SK-N-SH treated with all-trans-retinoic acid at 6 μM for 48 hours (cell line): ENCODE results near the gene FUT7.

Source experiments
- ATAC-seq: fragments of 200-7000 bp; cut with Tn5 transposase; 3 replicates; pipeline ENCODE4 v1.9.1; 2020; ENCODE audit warnings: mild to moderate bottlenecking, moderate library complexity
- ARNTL ChIP-seq: fragments of 450-650 bp; formaldehyde crosslinking; IDR thresholded peaks from 2 replicates; pipeline ENCODE4 v1.5.0; 2020; ENCODE audit warnings: low read depth, mild to moderate bottlenecking, moderate library complexity, borderline replicate concordance
- BACH2 ChIP-seq: fragments of 250-450 bp; sonication (Bioruptor Pico); IDR thresholded peaks from 2 replicates; pipeline ENCODE4 v1.9.0; 2021; ENCODE audit warnings: mild to moderate bottlenecking, borderline replicate concordance
- CSDC2 ChIP-seq: fragments of 250-450 bp; sonication (Bioruptor Pico); IDR thresholded peaks from 2 replicates; pipeline ENCODE4 v1.5.0; 2020; ENCODE audit warnings: mild to moderate bottlenecking, moderate library complexity
- CSRNP3 ChIP-seq: fragments of 250-450 bp; sonication (Bioruptor Pico); IDR thresholded peaks from 2 replicates; pipeline ENCODE4 v1.5.1; 2021; ENCODE audit warnings: mild to moderate bottlenecking, moderate library complexity
- ESRRG ChIP-seq: fragments of 250-450 bp; sonication (Bioruptor Pico); IDR thresholded peaks from 2 replicates; pipeline ENCODE4 v1.6.1; 2021; ENCODE audit warnings: mild to moderate bottlenecking
- GLIS3 ChIP-seq: fragments of 250-450 bp; sonication (Bioruptor Pico); IDR thresholded peaks from 2 replicates; pipeline ENCODE4 v1.5.0; 2020; ENCODE audit warnings: mild to moderate bottlenecking, moderate library complexity
- ISL1 ChIP-seq: fragments of 250-450 bp; sonication (Bioruptor Pico); IDR thresholded peaks from 2 replicates; pipeline ENCODE4 v2.1.2; 2022; ENCODE audit warnings: mild to moderate bottlenecking, moderate library complexity
- OSR1 ChIP-seq: fragments of 250-450 bp; sonication (Bioruptor Pico); IDR thresholded peaks from 2 replicates; pipeline ENCODE4 v1.8.0; 2022; ENCODE audit warnings: moderate library complexity, mild to moderate bottlenecking, inconsistent platforms
- PATZ1 ChIP-seq: fragments of 250-450 bp; sonication (Bioruptor Pico); IDR thresholded peaks from 2 replicates; pipeline ENCODE4 v1.8.0; 2020; ENCODE audit warnings: mild to moderate bottlenecking, moderate library complexity, borderline replicate concordance
- POU6F1 ChIP-seq: fragments of 250-450 bp; sonication (Bioruptor Pico); IDR thresholded peaks from 2 replicates; pipeline ENCODE4 v1.8.0; 2021; ENCODE audit warnings: low read depth, mild to moderate bottlenecking, moderate library complexity, borderline replicate concordance
- PPARA ChIP-seq: fragments of 250-450 bp; sonication (Bioruptor Pico); IDR thresholded peaks from 2 replicates; pipeline ENCODE4 v1.5.0; 2020; ENCODE audit warnings: mild to moderate bottlenecking, borderline replicate concordance
- RARB ChIP-seq: fragments of 250-450 bp; sonication (Bioruptor Pico); IDR thresholded peaks from 2 replicates; pipeline ENCODE4 v1.8.0; 2021; ENCODE audit warnings: mild to moderate bottlenecking, moderate library complexity
- SNAI2 ChIP-seq: fragments of 250-450 bp; sonication (Bioruptor Pico); IDR thresholded peaks from 2 replicates; pipeline ENCODE4 v1.5.0; 2020; ENCODE audit warnings: mild to moderate bottlenecking, moderate library complexity
- TCF4 ChIP-seq: fragments of 250-450 bp; sonication (Bioruptor Pico); IDR thresholded peaks from 2 replicates; pipeline ENCODE4 v1.8.0; 2021; ENCODE audit warnings: mild to moderate bottlenecking, moderate library complexity, borderline replicate concordance
- TOX ChIP-seq: fragments of 250-450 bp; sonication (Bioruptor Pico); IDR thresholded peaks from 2 replicates; pipeline ENCODE4 v1.8.0; 2021; ENCODE audit warnings: mild to moderate bottlenecking, moderate library complexity, borderline replicate concordance
- ZC3H10 ChIP-seq: fragments of 250-450 bp; sonication (Bioruptor Pico); IDR thresholded peaks from 2 replicates; pipeline ENCODE4 v1.5.1; 2021; ENCODE audit warnings: mild to moderate bottlenecking, moderate library complexity
- ZFP3 ChIP-seq: fragments of 250-450 bp; sonication (Bioruptor Pico); IDR thresholded peaks from 2 replicates; pipeline ENCODE4 v1.5.0; 2020; ENCODE audit warnings: mild to moderate bottlenecking, moderate library complexity
- ZFP30 ChIP-seq: fragments of 450-650 bp; formaldehyde crosslinking; IDR thresholded peaks from 2 replicates; pipeline ENCODE4 v1.5.0; 2022; ENCODE audit warnings: mild to moderate bottlenecking, moderate library complexity
- ZNF565 ChIP-seq: fragments of 450-650 bp; formaldehyde crosslinking; conservative IDR thresholded peaks from 2 replicates; pipeline ENCODE4 v1.5.0; 2020; ENCODE audit warnings: low read depth, mild to moderate bottlenecking, moderate library complexity
- ZNF8 ChIP-seq: fragments of 450-650 bp; formaldehyde crosslinking; IDR thresholded peaks from 2 replicates; pipeline ENCODE4 v1.5.0; 2020; ENCODE audit warnings: mild to moderate bottlenecking, moderate library complexity
- TF ChIP-seq, protein P1 (sequence below): fragments of 250-450 bp; sonication (Bioruptor Pico); IDR thresholded peaks from 2 replicates; pipeline ENCODE4 v1.5.0; 2020; ENCODE audit warnings: mild to moderate bottlenecking, moderate library complexity

FUT7 gene

GRCh38 chr9:137015976-137016375 is 15.9 kb downstream of the FUT7 start:
- no peak for ATAC-seq
- TF ChIP-seq GLIS3 (CRISPR knock-in tag) = no peak
- no peak for TF ChIP-seq CSDC2 (CRISPR knock-in tag)
- no peak for TF ChIP-seq ZC3H10 (CRISPR knock-in tag)
- no peak for TF ChIP-seq RARB (CRISPR knock-in tag)
- no peak for TF ChIP-seq SNAI2
- TF ChIP-seq ZFP30 (CRISPR knock-in tag) = no peak
- no peak for TF ChIP-seq BACH2 (CRISPR knock-in tag)
- no peak for TF ChIP-seq ISL1 (CRISPR knock-in tag)
- no peak for TF ChIP-seq PPARA (CRISPR knock-in tag)
- TF ChIP-seq, protein P1, sequence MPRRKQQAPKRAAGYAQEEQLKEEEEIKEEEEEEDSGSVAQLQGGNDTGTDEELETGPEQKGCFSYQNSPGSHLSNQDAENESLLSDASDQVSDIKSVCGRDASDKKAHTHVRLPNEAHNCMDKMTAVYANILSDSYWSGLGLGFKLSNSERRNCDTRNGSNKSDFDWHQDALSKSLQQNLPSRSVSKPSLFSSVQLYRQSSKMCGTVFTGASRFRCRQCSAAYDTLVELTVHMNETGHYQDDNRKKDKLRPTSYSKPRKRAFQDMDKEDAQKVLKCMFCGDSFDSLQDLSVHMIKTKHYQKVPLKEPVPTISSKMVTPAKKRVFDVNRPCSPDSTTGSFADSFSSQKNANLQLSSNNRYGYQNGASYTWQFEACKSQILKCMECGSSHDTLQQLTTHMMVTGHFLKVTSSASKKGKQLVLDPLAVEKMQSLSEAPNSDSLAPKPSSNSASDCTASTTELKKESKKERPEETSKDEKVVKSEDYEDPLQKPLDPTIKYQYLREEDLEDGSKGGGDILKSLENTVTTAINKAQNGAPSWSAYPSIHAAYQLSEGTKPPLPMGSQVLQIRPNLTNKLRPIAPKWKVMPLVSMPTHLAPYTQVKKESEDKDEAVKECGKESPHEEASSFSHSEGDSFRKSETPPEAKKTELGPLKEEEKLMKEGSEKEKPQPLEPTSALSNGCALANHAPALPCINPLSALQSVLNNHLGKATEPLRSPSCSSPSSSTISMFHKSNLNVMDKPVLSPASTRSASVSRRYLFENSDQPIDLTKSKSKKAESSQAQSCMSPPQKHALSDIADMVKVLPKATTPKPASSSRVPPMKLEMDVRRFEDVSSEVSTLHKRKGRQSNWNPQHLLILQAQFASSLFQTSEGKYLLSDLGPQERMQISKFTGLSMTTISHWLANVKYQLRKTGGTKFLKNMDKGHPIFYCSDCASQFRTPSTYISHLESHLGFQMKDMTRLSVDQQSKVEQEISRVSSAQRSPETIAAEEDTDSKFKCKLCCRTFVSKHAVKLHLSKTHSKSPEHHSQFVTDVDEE (CRISPR knock-in tag) = no peak
- TF ChIP-seq OSR1 (CRISPR knock-in tag) = no peak
- TF ChIP-seq ZFP3 (CRISPR knock-in tag) = no peak
- no peak for TF ChIP-seq ZNF8 (CRISPR knock-in tag)

- TF ChIP-seq PATZ1 (no peak), TOX (no peak), ZNF565 (CRISPR knock-in tag) (no peak), TCF4 (CRISPR knock-in tag) (no peak), RARB (CRISPR knock-in tag) (no peak), ESRRG (no peak), ISL1 (CRISPR knock-in tag) (no peak), CSDC2 (CRISPR knock-in tag) (no peak), OSR1 (CRISPR knock-in tag) (no peak), GLIS3 (CRISPR knock-in tag) (no peak), CSRNP3 (CRISPR knock-in tag) (no peak)
- TF ChIP-seq, protein P1 (CRISPR knock-in tag) = no peak
- no peak for ATAC-seq
Observed at GRCh38 chr9:137015540-137015930, 16.4 kb downstream of the FUT7 start.

DNA sequence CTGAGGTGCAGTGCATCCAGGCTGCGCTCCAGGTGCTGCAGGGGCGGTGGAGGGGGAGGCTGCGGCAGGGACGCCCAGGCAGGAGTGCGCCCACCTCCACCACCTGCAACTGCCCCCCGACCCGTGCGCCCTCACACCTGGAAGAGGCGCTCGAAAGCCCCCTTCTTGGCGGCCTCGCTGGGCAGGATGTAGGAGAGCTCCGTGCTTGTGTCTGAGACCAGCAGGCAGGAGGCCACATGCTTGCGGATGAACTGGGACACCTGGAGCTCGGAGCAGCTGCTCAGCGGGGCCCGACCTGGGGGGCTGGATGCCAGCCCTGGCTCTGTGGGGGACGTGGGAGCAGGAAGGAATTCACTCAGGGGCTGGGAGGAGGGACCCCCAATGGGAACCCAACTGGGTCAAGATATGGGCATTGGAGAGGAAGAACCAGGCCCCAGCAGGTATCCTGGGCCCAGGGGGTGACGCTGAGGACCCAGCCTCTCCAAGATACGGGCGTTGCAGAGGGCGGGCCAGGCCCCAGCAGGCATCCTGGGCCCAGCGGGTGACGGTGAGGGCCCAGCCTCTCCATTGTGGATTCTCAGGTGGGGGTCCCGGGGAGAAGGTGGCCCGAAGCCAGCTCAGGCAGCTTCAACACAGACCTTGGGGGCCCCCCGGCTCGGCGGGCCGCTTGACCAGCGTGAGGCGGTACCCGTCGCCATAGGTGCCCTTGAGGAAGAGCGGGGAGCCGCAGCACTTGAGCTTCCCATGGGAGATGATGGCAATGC is 16.9 kb downstream of the FUT7 start:
- no peak for ATAC-seq
- TF ChIP-seq BACH2 (CRISPR knock-in tag) (no peak), ZC3H10 (CRISPR knock-in tag) (no peak), ZNF8 (CRISPR knock-in tag) (no peak), ZFP30 (CRISPR knock-in tag) (no peak), SNAI2 (no peak), ZNF565 (CRISPR knock-in tag) (no peak), ESRRG (no peak), POU6F1 (no peak), TCF4 (CRISPR knock-in tag) (no peak), ISL1 (CRISPR knock-in tag) (no peak), GLIS3 (CRISPR knock-in tag) (no peak), OSR1 (CRISPR knock-in tag) (no peak), ARNTL (CRISPR knock-in tag) (no peak)
- TF ChIP-seq, protein P1 (CRISPR knock-in tag) = no peak
